ENCODE results near the gene UBN1. TPM values are rescaled to one million over a fixed set of nuclear protein-coding genes. Genes with fewer than 3 reads are reported as not detected.
"Not testable (repeated sequence)": the region's sequence is repeated elsewhere in the genome, so short reads cannot be mapped to it uniquely, and the experiment has no call there.

The UBN1 gene
- total RNA-seq, 1 donor = 37.7 TPM

DNA sequence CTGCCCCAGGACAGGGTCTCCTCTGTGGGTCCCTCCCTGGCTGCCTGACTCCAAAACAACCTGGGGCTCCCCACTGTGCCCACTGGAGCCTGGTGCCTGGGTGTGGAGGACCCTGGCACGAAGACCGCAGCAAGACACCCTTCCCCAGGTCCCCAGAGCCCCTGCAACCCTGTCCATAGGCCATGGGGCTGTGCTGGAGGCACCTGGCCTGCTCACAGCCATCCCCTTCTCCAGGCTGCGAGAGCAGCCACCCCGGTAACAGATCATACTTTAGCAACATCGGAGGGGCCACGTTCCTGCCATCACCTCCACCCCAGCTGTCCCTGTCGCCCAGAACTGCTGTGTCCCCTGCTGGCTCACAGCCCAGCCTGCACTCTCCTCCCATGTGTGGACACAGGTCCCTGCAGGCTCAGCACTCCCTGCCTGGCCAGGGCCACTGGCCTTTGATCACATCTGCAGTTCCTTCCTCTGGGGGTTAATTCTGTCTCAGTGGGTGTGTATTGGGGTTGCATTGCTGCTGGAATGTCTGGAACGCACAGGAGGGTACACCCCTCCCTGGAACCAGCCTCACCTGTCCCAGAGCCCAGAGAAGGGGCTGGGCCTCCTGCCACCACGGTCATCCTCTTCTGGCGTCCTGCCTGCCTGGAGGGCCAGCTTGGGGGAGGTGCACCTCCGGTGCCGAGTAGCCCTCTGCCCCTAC, 77.5 kb downstream of the UBN1 start:
- no peak overlapping the region for H3K4me3 ChIP-seq (ENCODE audit: low read depth, low read length)
- TF ChIP-seq, protein P1, sequence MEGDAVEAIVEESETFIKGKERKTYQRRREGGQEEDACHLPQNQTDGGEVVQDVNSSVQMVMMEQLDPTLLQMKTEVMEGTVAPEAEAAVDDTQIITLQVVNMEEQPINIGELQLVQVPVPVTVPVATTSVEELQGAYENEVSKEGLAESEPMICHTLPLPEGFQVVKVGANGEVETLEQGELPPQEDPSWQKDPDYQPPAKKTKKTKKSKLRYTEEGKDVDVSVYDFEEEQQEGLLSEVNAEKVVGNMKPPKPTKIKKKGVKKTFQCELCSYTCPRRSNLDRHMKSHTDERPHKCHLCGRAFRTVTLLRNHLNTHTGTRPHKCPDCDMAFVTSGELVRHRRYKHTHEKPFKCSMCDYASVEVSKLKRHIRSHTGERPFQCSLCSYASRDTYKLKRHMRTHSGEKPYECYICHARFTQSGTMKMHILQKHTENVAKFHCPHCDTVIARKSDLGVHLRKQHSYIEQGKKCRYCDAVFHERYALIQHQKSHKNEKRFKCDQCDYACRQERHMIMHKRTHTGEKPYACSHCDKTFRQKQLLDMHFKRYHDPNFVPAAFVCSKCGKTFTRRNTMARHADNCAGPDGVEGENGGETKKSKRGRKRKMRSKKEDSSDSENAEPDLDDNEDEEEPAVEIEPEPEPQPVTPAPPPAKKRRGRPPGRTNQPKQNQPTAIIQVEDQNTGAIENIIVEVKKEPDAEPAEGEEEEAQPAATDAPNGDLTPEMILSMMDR (IDR thresholded peaks at IDR 0.05; ENCODE audit: insufficient read depth, low read length) = no peak
- no peak for DNase-seq (ENCODE audit: low read depth)

DNA sequence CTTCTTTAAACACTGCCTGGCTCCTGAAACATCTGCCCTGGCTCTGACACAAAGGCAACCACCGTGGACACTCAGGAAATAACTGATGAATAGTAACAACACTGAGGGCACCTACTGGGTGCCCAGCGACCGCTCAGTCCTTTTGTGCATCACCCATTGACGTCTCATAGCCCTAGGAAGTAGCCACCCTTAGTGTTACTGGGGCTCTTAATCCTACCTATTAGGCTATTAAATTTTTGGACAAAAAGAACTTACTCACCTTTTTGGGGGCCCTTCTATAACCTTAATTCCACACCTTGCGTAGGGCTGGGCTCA, 78.0 kb downstream of the UBN1 start:
- DNase-seq (ENCODE audit: low read depth) = no peak

DNA sequence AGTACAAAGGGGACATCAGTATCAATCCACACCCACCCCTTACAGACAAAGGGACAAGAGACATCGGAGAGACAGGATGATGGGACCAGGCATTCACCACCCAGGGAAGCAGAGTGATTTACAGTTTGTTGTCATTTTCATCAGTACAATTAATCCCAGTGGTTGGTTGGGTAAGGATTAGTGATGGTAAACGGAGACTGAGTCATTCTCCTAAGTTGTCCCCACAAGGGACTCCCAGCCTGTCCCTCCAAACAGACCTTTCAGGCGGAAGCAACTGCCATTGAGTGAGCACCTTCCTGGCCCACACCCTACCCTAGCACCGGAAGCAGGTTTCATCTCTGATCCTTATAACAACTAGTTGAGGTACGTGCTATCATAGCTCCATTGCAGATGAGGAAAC, 78.5 kb downstream of the UBN1 start:
- H3K4me3 ChIP-seq (ENCODE audit: low read depth, low read length) = no peak overlapping the region
- TF ChIP-seq, protein P1 (IDR thresholded peaks at IDR 0.05; ENCODE audit: insufficient read depth, low read length) = no peak
- DNase-seq (ENCODE audit: low read depth) = no peak

More for the DNA sequence above, 78.0 kb downstream of the UBN1 start:
- H3K4me3 ChIP-seq (ENCODE audit: low read depth, low read length) = no peak overlapping the region
- TF ChIP-seq, protein P1 (IDR thresholded peaks at IDR 0.05; ENCODE audit: insufficient read depth, low read length) = no peak

DNA sequence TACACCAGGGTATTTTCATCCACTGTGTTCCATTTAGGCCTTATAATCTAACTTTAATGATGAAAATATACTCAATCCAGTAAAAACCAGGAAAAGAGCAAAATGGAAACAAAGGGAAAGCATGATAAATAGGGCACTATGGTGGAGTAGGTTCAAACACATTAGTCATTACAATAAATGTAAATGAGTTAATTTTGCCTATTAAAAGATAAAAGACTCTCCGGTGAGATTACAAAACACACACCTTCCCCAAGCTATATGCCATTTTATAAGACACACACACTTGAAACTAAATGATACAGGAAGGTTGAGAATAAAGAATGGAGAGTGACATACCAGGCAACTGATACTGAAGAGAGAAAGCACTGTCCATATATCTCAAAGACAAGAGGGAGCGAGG, 79.6 kb downstream of the UBN1 start:
- DNase-seq (ENCODE audit: low read depth) = no peak
- no peak overlapping the region for H3K4me3 ChIP-seq (ENCODE audit: low read depth, low read length)
- TF ChIP-seq, protein P1 (IDR thresholded peaks at IDR 0.05; ENCODE audit: insufficient read depth, low read length) = no peak

DNA sequence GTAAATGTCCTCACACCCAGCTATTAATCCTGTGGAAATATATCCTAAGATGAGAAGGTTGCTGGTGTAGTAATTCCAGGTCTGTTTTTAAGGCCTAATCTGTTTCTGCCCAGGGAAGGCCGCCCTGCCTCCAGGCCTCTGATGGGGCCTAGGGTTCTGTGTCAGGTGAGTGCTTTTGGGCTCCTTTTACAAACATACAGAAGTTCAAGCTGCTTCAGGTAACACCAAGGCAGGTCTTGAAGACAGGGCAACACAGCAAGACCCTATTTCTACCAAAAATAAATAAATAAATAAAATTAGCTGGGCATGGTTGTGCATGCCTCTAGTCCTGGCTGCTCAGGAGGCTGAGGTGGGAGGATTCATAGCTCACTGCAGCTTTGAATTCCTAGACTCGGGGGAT, 80.4 kb downstream of the UBN1 start:
- TF ChIP-seq, protein P1 (IDR thresholded peaks at IDR 0.05; ENCODE audit: insufficient read depth, low read length) = no peak
- no peak overlapping the region for H3K4me3 ChIP-seq (ENCODE audit: low read depth, low read length)
- no peak for DNase-seq (ENCODE audit: low read depth)

DNA sequence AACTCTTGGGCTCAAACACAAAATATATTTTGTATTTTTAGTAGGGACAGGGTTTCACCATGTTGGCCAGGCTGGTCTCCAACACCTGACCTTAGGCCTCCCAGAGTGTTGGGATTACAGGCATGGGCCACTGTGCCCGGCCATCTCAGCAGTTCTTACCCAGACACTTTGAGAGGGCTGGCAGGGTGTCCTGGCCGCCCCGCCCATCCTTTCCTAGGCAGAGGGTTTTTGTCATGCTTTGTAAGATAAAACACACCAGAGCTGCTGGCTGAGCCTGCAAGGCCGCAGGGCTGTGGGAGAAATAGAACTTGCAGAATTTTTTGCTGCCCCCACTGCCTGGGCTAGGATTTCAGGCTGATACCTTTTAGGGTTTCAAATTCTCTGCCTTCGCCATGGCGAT, 80.9 kb downstream of the UBN1 start:
- no peak for DNase-seq (ENCODE audit: low read depth)
- TF ChIP-seq, protein P1 (IDR thresholded peaks at IDR 0.05; ENCODE audit: insufficient read depth, low read length) = no peak
- H3K4me3 ChIP-seq (ENCODE audit: low read depth, low read length) = no peak overlapping the region

DNA sequence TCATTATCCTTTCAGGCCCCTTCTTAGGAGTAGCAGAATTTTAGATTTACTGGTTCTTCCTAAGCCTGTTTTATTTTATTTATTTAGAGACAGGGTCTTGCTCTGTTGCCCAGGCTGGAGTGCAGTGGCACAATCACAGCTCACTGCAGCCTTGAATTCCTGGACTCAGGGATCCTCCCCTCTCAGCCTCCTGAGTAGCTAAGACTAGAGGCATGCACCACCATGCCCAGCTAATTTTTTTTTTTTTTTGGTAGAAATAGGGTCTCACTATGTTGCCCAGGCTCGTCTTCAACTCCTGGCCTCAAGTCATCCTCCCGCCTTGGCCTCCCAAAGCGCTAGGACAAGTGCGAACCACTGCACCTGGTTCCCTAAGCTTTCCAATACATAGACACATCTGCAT, 82.3 kb downstream of the UBN1 start:
- not testable (repeated sequence) for H3K4me3 ChIP-seq (ENCODE audit: low read depth, low read length); DNase-seq (ENCODE audit: low read depth)
